GM12865 (cell line): ENCODE data around the gene CSNK1A1.

Experiments
- DNase-seq: peaks from one replicate; pipeline ENCODE4 v3.0.0; 2010; ENCODE audit warnings: low read depth
- H3K4me3 ChIP-seq: 2 replicates; pipeline ENCODE4 v1.5.1; 2011; ENCODE audit warnings: mild to moderate bottlenecking, low read depth, low read length, control low read depth
- CTCF ChIP-seq: IDR thresholded peaks from 2 replicates; pipeline ENCODE4 v1.5.1; 2011; ENCODE audit warnings: low read length, control low read depth, low read depth, inconsistent platforms; ENCODE audit not compliant: insufficient read depth; ENCODE audit errors: missing control alignments

The CSNK1A1 gene

GRCh38 chr5:149532413-149532812 lies 18.8 kb downstream of the CSNK1A1 start:
- no peak for TF ChIP-seq CTCF
- H3K4me3 ChIP-seq, result no peak overlapping the region
- no peak for DNase-seq

- no peak for TF ChIP-seq CTCF
- DNase-seq, result no peak
- H3K4me3 ChIP-seq, result no peak overlapping the region
These were observed 21.8 kb downstream of the CSNK1A1 start for GRCh38 chr5:149529463-149529862.

GRCh38 chr5:149528281-149529060 lies 22.8 kb downstream of the CSNK1A1 start:
- no peak for DNase-seq
- TF ChIP-seq CTCF, result no peak
- no peak overlapping the region for H3K4me3 ChIP-seq

GRCh38 chr5:149526845-149527590 lies 24.2 kb downstream of the CSNK1A1 start:
- TF ChIP-seq CTCF, result no peak

GRCh38 chr5:149521739-149522685 lies 29.2 kb downstream of the CSNK1A1 start:
- TF ChIP-seq CTCF, result no peak
- DNase-seq, result no peak
- no peak overlapping the region for H3K4me3 ChIP-seq

More at GRCh38 chr5:149526845-149527590, 24.2 kb downstream of the CSNK1A1 start:
- no peak for DNase-seq
- H3K4me3 ChIP-seq, result no peak overlapping the region

- no peak for TF ChIP-seq CTCF
- DNase-seq, result no peak
- H3K4me3 ChIP-seq, result no peak overlapping the region
These were observed 31.6 kb downstream of the CSNK1A1 start for GRCh38 chr5:149519601-149520000.
